Posterior cingulate gyrus (tissue), 11 donors: ENCODE measurements around the gene MICB.
"Not testable (repeated sequence)": the region's sequence is repeated elsewhere in the genome, so short reads cannot be mapped to it uniquely, and the experiment has no call there.

Experiments
- DNase-seq, 10 donors: peaks; one replicate each; pipeline versions ENCODE4 v3.0.0 to v3.0.0-alpha.2; 2020 to 2021; ENCODE audit warnings: mixed read lengths in 3 of 10
- intact Hi-C: fragments of 100-400 bp; cut with DNase I; formaldehyde crosslinking; loops from one replicate; pipeline ENCODE4 v1.15.1; 2023

Gene MICB

DNA sequence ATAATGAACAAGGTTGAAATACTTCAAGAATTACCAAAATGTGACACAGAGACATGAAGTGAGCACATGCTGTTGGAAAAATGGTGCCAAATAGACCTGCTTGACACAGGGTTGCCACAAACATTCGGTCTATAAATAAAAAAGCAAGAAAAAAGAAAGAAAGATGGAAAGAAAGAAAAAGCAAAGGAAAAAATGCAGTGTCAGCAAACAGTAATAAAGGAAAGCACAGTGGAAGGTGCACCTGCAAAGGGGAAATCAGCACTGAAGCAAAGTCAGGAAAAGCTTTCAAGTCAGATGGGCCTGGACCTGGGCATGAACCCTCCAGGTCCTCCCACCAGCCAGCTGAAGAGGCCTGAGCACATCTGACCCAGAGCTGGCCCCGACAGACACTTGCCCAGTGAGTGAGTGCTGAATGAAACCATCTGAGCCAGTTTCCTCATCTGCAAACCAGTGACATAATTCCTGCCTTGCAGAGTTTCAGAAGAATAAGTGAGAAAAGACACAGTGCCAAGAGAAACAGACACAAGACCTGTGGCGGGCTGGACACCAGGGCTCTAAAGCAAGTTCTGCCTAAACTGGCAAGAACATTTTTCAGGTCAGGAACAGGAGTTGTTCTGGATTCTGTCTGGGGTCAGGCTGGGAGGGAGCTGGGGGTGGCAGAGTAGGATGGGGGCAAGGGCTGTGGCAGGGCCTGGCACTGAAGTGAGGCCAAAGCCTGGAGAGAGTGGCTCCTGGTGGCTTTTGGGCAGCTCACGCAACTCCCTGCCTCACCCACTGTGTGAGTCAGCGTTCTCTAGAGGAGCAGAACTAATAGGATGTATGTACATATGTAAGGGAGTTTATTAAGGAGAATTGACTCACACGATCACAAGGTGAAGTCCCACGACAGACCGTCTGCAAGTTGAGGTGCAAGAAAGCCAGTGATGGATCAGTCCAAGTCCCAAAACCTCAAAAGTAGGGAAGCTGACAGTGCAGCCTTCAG lies 23.9 kb upstream of the MICB start:
- intact Hi-C loops = no loop called here
- no peak for DNase-seq

DNA sequence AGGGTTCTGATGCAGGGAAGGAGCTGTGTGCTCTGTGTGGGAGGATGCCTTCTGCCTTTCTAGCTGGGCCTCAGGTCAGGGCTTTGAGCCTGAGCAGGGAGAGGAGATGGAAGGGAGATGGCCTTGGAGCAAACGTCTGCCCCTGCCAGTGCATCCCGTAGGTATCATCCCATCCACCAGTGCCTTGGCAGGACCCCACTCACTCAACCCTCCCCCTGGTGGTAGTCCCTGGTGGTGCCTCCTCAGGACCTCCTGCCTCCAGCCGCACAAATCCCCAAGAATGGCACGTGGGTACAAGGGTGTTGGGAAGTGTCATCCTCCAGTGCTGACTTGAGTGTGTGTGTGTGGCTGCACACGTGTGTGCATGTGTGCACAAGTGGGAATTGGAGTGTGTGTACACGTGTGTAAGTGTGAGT lies 23.1 kb upstream of the MICB start:
- DNase-seq = no peak
- intact Hi-C loops = no loop called here

DNA sequence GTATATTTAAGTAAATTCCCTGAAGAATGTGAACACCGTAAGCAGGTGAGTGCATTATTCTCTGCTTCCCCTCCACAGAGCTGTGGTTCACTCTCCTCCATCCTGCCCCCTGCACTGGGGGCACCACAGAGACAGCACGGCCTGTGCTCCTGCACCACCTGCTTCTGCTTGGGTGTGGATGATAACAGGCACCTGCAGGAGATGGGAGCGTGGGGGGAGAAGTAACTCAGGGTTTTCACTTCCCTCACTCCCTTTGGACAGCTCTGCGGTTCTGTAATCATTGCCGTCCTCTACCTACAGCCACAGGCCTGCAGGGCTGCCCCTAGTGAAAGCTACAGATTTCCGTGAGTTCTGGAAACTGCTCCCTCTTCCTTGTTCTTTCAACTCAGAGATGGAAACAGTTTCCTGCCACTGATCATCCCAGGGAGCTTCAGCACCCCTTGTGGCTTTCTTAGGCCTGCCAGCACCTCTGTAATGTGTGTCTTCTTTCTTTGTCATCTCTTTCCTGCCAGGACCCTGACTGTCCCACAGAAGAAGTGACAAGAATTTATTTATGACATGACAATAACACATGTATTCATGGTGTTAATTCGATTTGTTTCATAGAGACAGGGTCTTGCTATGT lies 21.3 kb upstream of the MICB start:
- no peak for DNase-seq
- intact Hi-C loops = no loop called here

DNA sequence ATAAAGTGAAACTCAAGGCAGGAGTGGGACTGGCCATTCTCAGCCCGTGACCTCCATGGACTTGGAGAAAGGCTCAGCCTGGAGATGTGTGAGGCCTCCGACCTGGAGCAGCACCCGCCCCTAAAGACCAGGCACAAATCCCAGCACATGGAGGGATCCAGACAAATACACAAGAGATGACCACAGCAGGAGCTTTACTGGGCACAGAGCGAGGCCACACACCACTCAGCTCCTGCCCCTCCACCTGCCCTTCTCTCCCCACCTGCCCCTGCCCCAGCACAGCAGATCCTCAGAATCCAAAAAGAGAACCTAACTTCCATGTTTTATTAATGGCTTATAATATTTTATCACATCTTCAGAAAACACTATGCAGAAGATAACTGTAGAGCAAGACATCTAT lies 20.4 kb upstream of the MICB start:
- no peak for DNase-seq
- intact Hi-C loops = no loop called here

DNA sequence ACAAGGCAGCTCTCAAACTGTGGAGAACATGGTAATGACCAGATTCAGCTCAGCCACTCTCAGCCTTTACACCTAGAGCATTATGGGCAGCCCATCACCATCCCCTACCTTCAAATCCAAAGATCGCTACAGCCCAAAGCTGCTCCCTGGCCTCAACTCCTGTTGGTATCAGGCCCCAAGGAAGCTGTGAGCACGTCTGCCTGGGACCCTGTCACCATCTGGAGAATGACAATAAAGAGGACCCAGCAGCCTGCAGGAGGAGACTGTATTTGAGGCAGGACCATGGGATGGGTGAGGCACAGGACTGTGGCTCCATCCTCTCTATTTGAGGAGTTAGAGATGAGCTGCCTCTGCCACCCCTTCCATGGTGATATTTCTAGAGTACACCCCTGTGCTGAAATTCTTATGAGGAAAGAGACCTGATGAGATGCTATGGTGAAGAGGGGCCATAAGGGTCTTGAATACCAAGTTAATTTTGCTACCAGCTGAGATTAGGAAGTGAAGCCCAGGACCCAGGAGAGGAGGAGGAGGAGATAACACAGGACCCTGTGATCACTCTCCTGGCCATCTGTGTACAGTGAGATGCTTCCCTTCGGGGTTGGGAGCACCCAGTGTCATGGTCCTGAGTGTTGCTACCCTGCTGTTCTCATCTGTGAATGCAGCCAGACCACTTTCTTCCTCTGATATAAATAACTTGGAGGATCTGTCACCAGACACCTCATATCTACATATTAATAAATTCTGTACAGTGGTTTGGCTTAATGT lies 19.6 kb upstream of the MICB start:
- no peak for DNase-seq

DNA sequence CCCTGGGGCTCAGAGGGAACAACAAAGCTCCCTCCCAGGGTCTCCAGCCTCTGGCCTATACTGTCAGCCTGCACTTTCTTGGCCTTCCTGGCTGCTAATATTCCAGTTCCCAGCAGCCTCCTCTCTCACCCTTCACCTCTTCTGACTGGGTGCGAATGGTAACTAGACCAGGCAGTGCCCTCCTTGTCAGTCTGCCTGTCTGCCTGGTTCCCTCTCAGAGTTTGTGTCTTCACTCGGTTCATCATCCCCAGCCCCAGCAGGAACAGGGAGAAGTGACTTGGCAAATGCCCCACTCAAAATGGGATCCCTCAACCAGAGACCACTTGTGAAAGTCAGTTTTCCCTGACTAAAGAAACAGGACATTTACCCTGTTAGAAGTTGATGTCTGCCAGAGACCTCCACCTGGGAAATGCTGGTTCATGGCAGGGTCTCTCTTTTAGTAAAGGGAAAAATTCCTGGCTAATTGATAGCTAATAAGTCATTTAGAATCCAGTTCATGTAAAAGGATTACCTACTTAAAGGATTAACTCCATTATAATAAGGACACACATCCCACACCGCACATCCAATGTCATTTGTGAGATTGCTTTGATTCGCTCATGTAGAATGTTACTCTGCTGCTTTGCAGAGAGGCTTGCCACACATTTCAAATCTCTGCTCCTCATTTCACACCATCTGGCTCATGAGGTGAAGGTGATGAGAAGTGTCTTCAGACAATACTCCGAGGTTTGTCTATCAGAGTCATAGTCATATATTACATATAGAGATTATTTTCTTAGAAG lies 18.6 kb upstream of the MICB start:
- DNase-seq = no peak
- intact Hi-C loops = no loop called here

More for the DNA sequence above, 19.6 kb upstream of the MICB start:
- intact Hi-C loops = no loop called here

DNA sequence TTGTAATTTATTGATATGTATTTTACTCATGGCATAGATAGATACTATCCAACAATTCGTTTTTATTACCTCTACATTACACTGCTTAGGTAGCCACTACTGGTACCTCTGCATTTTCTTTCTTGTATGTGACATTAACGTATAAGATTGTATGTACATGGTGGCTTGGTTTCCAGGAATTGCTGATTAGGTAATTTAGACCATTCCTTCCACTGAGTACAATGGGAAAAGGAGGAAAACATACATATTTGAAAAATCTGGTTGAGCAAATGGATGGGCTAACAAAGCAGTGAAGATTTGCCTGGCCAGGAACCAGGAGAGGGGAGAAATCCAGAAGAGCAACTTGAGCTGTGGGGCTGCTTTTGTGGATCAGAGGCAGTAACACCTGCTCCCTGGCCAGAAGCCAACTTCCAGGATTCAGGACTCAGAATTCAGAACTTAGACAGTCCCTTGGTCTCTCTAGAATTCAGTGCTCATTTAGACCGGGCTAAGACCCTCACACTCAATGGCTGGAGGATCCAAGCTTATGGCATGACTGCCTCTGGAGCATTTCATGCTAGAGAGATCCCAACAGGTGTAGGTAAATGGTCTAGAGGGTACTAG lies 17.9 kb upstream of the MICB start:
- DNase-seq = no peak
- intact Hi-C loops = no loop called here

DNA sequence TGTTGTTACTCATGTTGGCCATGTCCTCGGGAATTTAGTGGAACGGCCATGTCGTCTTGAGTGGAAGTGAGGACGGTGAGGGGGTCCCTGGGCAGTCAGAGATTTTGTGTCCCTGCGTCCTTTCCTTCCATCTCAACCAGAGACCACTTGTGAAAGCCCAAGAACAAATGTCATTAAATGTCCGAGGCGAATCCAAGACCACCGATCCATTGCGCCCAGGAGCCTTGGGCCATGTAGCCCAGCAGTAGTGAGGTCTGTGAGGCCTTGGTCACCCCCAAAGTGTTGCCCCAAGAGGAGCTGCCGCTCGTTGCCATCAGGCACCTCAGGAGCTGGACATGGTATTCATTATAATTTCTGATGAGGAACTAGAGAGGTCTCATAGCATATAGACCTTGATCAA lies 17.4 kb upstream of the MICB start:
- intact Hi-C loops = no loop called here
- DNase-seq = no peak

DNA sequence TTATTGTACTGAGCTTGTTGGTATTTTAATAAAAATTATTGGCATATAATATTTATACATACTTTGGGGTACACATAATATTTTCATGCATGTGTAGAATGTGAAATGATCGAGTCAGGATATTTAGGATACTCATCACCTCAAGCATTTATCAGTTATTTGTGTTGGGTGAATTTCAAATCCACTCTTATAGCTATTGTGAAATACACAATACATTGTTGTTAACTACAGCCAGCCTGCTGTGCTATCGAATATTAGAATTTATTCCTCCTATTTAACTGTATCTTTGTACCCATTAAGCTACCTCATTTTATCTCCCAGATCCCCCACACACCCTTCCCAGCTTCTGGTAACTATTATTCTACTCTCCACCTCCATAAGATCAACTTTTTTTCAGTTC lies 14.6 kb upstream of the MICB start:
- no peak for DNase-seq

DNA sequence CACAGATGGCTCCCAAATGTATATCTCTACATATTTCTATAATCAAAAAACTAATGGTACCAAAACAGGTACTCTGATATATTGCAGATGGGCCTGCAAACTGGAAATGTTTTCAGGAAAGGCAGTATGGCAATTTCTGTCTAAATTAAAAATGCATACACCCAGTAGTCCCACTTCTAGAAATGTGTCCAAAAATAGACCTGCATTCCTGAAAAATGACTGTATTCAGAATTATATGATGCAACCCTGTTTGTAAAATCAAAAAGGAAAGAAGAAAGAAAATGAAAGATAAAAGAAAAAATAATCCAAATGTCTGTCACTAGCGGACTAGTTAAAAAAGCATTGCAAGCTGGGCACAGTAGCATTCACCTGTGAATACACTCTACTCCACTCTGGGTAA lies 12.9 kb upstream of the MICB start:
- intact Hi-C loops = no loop called here
- no peak for DNase-seq

More for the DNA sequence above, 14.6 kb upstream of the MICB start:
- intact Hi-C loops = no loop called here

DNA sequence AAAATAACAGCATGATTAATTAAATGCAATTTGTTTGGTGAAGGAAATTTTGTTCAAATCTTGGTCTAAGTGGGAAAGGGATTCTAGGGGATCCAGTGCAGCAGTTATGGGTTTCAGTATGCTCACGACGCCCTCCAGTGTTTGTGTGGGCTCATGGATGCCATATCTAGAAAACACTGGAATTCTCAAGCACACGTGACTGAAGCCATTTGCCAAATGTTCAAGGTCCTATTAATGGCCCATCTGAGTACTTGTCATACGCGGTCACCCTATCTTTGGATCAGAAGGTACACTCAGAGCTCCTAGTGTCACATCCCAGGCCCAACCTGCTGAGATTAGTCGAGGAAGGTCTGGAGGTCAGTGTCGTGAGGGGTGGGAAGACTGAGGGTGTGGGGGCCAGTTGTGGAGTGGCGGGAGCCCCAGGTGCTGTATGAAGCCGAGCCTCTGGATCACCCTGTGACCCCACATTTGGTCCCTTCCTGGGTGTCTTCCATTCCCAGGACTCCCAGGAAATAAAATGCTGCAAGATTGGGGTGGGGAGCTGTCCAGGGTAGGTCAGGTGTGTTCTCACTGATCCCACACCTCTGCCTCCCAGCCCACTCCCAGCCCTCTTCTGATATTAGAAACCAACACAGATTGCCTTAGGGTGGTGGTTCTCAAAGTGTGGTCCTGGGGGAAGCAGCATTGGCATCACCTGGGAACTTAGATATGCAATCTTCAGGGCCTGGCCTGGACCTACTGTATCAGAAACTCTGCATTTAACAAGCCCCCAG lies 11.7 kb upstream of the MICB start:
- DNase-seq, intact Hi-C loops: not testable (repeated sequence)

DNA sequence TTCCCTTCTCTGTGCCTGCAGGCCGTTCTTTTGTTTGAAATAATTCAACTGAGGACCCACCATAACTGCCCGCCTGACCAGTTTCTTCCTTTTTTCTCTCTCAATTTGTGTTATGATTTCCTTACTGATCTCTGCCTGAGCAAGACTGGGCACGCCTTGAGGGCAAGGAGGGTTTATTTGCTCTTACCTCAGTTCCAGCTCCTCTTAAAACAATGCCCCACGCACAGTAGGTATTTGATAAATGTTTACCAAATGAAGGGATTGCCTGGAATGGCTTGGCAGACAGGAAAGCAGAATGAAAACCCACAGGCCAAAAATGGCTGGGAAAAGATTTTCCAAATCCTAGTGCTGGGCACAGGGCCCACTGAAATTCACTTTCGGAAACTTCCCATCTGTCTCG lies 10.3 kb upstream of the MICB start:
- intact Hi-C loops, DNase-seq: not testable (repeated sequence)

DNA sequence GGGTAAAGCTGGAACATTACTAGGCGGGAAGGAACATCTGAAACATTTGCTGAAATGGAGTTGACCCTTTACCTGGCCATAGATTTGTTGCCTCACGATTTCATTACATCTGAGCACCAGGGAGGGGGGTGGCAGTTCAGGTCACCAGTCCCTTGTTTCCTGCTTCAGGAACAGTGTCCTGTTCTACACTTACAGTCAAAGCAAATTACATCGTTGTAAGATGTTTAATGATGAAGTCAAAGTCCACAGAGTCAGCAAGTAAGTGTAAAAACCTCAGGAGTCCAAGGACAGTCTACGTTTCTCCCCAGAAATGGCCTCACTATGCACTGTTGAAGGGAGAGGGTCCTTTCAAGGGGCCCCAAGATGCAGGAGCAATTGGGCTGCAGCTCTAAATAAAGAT lies 8.9 kb upstream of the MICB start:
- intact Hi-C loops = no loop called here

DNA sequence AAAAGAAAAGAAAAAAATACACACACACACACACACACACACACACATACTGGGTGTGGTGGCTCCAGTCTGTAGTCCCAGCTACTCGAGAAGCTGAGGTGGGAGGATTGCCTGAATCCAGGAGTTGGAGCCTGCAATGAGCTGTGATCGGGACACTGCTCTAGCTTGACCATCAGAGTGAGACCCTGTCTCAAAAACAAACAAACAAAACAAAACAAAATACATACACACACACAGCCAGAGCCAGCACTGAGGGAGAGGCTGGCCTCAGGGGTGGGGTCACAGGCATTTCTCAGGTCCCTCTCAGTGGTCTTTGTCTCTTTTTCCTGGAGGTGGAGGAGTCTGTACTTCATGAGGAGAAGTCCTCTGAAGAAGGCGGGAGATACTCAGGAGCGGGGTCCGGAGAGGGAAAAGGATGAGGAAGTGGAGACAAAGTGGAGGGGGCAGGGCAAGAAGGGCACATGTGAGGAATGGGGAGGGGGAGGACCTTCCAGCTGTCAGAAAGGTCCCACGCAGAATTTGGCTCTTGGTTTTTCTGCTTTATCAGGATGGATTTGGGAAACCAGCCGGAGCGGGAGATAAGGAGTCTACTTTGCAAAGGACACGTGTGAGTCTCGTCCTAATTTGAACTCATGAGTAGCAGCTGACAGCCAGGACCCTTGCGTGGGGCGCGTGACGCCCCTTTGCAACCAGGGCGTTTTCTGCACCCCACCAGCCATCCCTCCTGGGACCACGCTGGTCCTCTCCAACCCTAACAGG lies 7.7 kb upstream of the MICB start:
- no peak for DNase-seq
- intact Hi-C loops = loop anchor here (10.0 kb wide), 1 partner anchor 95 kb away; no protein-coding TSS in a partner anchor

More for the DNA sequence above, 8.9 kb upstream of the MICB start:
- DNase-seq = no peak

DNA sequence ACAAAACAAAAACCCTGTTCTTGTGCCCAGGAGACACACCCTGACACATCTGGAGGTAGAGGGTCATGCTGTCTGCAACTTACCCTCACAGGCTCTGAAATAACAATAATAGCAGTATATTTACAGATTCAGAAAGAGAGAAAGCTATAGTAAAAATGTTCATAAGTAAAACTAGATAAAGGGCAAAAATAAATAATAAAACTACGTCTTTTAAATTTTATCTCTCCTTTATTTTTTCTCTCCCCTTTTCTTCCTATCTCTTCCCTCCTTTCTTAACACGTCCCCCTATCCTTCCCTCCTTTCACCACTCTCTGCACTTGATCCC lies 4.4 kb upstream of the MICB start:
- intact Hi-C loops = loop anchor here (10.0 kb wide), 1 partner anchor 99 kb away; no protein-coding TSS in a partner anchor
- not testable (repeated sequence) for DNase-seq

DNA sequence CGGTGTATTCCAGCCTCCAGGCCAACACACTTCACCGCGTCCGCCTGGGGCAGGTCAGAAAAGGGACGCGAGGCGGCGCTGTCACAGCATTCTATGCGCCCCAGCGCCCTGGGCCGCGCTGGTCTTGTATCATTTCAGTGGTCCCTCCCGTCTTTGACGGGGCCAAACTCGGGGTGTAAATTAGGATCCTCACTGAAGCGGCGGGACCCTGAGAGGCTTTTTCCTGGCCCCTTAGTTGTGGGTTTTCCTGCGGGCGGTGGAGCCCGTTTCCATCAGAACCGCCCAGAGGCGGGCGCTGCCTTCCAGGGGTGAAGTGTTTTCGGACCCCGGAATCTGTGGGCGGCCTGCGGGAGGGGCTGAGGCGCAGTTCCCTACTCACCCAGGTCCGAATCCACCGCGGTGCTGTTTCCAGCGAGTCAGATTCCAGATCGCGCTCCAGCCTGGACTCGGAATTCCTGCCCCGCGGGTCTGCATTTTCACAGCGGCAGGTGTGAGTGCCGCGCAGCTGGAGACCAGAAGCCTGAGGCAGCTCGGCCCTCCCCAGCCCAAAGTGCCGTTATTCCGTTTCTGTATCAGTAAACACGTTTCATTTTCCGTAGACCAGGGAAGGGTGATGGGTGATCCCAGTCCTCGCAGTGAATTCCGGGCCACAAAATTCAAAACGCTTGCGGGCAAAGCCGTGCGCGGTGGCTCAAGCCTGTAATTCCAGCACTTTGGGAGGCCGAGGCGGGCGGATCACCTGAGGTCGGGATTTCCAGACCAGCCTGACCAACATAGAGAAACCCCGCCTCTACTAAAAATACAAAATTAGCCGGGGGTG lies 3.9 kb upstream of the MICB start:
- intact Hi-C loops = loop anchor here (10.0 kb wide), 1 partner anchor 99 kb away; no protein-coding TSS in a partner anchor
- peak; percentile 28 to 92 (median 60) for DNase-seq

DNA sequence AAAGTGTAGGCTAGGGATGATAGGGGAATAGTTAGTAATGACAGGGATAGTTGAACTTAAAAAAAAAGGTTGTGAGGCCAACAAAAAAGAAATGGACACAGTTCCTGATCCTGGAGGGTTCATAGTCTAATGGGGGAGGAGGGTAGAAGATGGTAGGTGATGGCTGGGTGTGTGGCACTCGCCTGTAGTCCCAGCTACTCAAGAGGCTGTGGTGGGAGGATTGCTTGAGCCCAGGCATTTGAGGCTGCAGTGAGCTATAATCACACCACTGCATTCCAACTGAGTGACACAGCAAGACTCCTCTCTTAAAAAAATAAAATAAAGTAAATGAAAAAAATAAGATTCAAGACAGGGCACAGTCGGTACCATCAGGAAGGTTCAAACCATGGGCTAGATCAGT lies 2.4 kb upstream of the MICB start:
- intact Hi-C loops = loop anchor here (10.0 kb wide), 1 partner anchor 101 kb away; no protein-coding TSS in a partner anchor
- no peak for DNase-seq
